ENCODE results near the gene CPT2.
"Not testable (repeated sequence)": the region's sequence is repeated elsewhere in the genome, so short reads cannot be mapped to it uniquely, and the experiment has no call there.

CPT2 gene

DNA sequence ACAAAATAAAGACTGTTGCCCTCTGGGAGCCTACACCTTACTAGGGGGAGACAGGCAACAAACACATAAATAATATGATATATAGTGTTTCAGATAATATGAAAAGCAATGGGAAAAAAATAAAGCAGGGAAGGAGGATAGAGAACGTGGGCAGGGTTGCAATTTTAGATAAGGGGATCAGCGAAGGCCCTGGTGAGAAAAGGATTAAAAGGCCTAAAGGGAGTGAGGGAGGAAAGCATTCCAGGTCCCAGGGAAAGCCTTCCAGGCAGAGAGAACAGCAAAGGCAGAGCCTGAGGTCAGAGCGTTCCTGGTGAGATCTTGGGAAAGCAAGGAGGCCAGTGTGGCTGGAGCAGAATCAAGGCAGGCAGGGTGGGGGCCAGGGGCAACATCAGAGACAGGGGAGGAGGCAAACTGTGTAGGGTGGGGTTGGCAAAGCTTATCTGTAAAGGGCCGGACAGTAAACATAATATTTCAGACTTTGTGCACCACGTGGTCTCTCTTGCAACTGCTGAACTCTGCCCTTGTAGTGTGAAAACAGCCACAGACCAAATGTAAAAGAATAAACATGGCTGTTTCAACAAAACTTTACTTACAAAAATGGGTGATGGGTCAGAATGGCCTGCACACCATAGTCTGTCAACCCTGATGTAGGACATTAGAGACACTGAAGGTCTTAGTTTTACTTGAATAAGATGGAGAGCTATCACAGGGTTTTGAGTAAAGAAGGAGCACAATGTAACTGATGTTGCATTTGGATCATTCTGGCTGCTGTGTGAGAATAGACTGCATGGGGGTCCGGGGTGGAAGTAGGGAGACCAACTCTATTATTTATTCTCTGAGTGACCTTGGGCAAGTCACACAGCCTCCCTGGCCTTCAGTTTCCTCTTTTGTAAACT is 13.3 kb upstream of the CPT2 start:
- TF ChIP-seq CTBP1 (IDR thresholded peaks at IDR 0.05; ENCODE audit: borderline replicate concordance) (no peak), BHLHE40 (IDR thresholded peaks at IDR 0.05; ENCODE audit: borderline replicate concordance) (no peak)
- ChIA-PET CTCF (interaction anchor here (0.6 to 2.0 kb wide), 4 partner anchors 10 to 1112 kb away, joined by 3 to 10 read pairs (median 6); no protein-coding TSS in a partner anchor), POLR2A (no interaction called here)
- no peak for DNase-seq (ENCODE audit: extremely low spot score)

DNA sequence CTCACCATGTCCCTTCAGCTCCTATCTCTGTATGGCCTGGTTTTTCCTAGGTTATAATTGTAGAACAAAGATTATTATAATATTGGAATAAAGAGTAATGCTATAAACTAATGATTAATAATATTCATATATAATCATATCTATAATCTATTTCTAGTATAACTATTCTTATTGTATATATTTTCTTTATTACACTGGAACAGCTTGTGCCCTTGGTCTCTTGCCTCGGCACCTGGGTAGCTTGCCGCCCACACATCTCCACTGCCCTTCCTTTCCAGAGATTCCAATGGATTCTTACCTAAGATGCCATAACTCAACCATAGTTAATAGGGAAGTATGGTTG is 10.7 kb upstream of the CPT2 start:
- DNase-seq (ENCODE audit: extremely low spot score), result not testable (repeated sequence)
- ChIA-PET POLR2A (interaction anchor here (1.3 to 1.4 kb wide), 2 partner anchors 10 to 35 kb away, joined by 4 read pairs; partner anchors contain the start of gene CZIB), CTCF (interaction anchor here (0.6 to 1.6 kb wide), 5 partner anchors 19 to 509 kb away, joined by 3 to 5 read pairs (median 3); no protein-coding TSS in a partner anchor)

DNA sequence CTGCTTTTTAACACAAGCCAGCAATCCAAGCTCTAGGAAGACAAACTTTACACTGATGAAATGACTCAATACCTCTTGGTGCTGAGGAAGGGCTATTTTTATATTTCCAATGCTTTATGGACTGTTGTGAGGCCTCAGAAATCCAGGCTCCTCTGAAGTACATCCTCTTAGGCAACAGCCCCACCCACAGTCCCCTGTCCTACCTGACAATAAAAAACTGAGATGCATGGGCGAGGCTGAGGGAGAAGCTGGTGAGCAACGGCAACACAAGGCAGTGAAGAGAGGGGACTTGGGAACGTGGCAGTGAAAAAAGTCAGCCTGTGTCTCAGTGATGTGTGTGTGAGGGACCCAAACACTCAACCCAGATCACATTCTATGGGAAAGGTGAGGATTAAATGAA is 10.1 kb upstream of the CPT2 start:
- ChIA-PET POLR2A (interaction anchor here (1.3 to 1.4 kb wide), 2 partner anchors 9 to 34 kb away, joined by 4 read pairs; partner anchors contain the start of gene CZIB), CTCF (interaction anchor here (0.6 to 1.6 kb wide), 3 partner anchors 9 to 353 kb away, joined by 3 to 4 read pairs (median 4); no protein-coding TSS in a partner anchor)
- DNase-seq (ENCODE audit: extremely low spot score), result no peak
- TF ChIP-seq, protein P1, sequence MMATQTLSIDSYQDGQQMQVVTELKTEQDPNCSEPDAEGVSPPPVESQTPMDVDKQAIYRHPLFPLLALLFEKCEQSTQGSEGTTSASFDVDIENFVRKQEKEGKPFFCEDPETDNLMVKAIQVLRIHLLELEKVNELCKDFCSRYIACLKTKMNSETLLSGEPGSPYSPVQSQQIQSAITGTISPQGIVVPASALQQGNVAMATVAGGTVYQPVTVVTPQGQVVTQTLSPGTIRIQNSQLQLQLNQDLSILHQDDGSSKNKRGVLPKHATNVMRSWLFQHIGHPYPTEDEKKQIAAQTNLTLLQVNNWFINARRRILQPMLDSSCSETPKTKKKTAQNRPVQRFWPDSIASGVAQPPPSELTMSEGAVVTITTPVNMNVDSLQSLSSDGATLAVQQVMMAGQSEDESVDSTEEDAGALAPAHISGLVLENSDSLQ (IDR thresholded peaks at IDR 0.05), result no peak
- TF ChIP-seq SP1 (IDR thresholded peaks at IDR 0.05), result no peak
- TF ChIP-seq L3MBTL2 (conservative IDR thresholded peaks at IDR 0.05), result no peak
- TF ChIP-seq CTBP1 (IDR thresholded peaks at IDR 0.05; ENCODE audit: borderline replicate concordance), result no peak
- TF ChIP-seq BHLHE40 (IDR thresholded peaks at IDR 0.05; ENCODE audit: borderline replicate concordance), result no peak
- TF ChIP-seq ZNF384 (IDR thresholded peaks at IDR 0.05), result no peak
- no peak for TF ChIP-seq NFRKB (IDR thresholded peaks at IDR 0.05)
- no peak for TF ChIP-seq FOXM1 (IDR thresholded peaks at IDR 0.05; ENCODE audit: borderline replicate concordance)

DNA sequence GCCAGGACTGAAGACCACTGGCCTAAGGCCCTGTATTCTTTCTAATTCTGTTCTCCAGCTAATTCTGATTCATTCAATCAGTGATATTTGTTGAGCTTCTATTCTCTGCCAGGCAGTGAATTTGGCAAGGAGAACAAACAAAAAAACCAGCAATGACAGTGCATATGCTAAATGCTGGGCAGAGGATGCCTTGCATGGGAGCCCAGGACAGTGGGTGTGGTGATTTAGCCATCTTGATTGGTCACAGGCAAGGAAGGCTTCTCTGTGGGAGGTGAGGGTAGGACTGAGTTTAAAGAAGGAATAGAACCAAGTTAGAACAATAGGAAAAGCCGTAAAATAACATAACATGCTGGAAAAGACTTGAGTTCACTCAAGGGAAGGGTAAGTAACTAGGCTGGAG is 9.2 kb upstream of the CPT2 start:
- no peak for DNase-seq (ENCODE audit: extremely low spot score)
- CTCF ChIA-PET, result interaction anchor here (0.6 to 1.6 kb wide), 4 partner anchors 8 to 354 kb away, joined by 3 to 4 read pairs (median 4); no protein-coding TSS in a partner anchor
- POLR2A ChIA-PET, result interaction anchor here (0.7 kb wide), 1 partner anchor 9 kb away, joined by 3 read pairs; no protein-coding TSS in a partner anchor
- TF ChIP-seq L3MBTL2 (conservative IDR thresholded peaks at IDR 0.05), result no peak
- TF ChIP-seq SUZ12 (IDR thresholded peaks at IDR 0.05), result no peak

DNA sequence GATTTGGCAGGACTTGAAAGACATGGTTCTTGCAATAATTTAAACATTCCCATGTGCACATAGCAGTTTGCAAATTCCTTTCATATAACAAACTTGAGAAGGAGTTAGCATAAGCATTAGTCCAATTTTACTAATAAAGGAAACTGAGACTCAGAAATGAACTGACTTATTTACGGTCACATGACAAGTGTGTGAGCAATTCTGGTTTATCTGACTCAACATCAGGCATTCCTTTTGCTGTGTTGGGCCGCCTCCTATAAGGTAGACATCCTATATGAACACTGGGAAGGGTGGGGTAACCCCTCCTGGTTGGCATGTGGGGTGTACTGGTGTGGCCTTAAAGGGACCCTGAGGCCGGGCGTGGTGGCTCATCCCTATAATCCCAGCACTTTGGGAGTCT is 8.5 kb upstream of the CPT2 start:
- no peak for DNase-seq (ENCODE audit: extremely low spot score)
- no peak for TF ChIP-seq ZNF384 (IDR thresholded peaks at IDR 0.05)
- TF ChIP-seq FOXA1 (IDR thresholded peaks at IDR 0.05), result no peak
- no peak for TF ChIP-seq NFRKB (IDR thresholded peaks at IDR 0.05)
- no peak for TF ChIP-seq HDGF (IDR thresholded peaks at IDR 0.05; ENCODE audit: borderline replicate concordance)
- no peak for TF ChIP-seq CTBP1 (IDR thresholded peaks at IDR 0.05; ENCODE audit: borderline replicate concordance)
- TF ChIP-seq FOXK2 (IDR thresholded peaks at IDR 0.05), result no peak
- no peak for TF ChIP-seq ARNT (IDR thresholded peaks at IDR 0.05)
- TF ChIP-seq FOXM1 (IDR thresholded peaks at IDR 0.05; ENCODE audit: borderline replicate concordance), result no peak
- TF ChIP-seq TARDBP (IDR thresholded peaks at IDR 0.05), result no peak
- no peak for TF ChIP-seq L3MBTL2 (conservative IDR thresholded peaks at IDR 0.05)
- TF ChIP-seq ELF4 (IDR thresholded peaks at IDR 0.05), result no peak
- TF ChIP-seq, protein P1 (IDR thresholded peaks at IDR 0.05), result no peak
- TF ChIP-seq SP1 (IDR thresholded peaks at IDR 0.05), result no peak
- TF ChIP-seq BHLHE40 (IDR thresholded peaks at IDR 0.05; ENCODE audit: borderline replicate concordance), result no peak
- no peak for TF ChIP-seq SUZ12 (IDR thresholded peaks at IDR 0.05)
- no peak for TF ChIP-seq LEF1 (IDR thresholded peaks at IDR 0.05; ENCODE audit: borderline replicate concordance)
- POLR2A ChIA-PET, result no interaction called here
- CTCF ChIA-PET, result no interaction called here

DNA sequence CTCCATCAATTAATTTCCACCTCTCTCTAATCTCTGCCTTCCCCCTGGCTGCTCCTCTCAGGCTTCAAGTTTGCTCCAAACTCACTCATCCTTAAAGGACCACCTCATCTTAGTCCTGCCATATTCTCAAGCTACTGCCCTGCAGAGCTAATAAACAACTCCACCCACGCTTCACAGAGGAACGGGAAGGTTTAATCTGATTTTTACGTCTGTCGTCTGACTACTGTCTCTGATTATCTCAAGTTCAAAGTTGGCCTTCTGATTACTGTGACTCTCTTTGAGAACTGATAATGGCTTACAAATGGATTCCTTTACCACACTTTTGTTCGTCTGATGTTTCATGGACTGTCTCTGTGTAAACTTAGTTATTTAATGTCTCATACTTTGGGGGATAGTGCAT is 7.6 kb upstream of the CPT2 start:
- ChIA-PET POLR2A (no interaction called here), CTCF (interaction anchor here (1.4 kb wide), 1 partner anchor 8 kb away, joined by 4 read pairs; no protein-coding TSS in a partner anchor)
- no peak for DNase-seq (ENCODE audit: extremely low spot score)
- TF ChIP-seq L3MBTL2 (conservative IDR thresholded peaks at IDR 0.05) (no peak), NFRKB (IDR thresholded peaks at IDR 0.05) (no peak)
- TF ChIP-seq, protein P1 (IDR thresholded peaks at IDR 0.05), result no peak

DNA sequence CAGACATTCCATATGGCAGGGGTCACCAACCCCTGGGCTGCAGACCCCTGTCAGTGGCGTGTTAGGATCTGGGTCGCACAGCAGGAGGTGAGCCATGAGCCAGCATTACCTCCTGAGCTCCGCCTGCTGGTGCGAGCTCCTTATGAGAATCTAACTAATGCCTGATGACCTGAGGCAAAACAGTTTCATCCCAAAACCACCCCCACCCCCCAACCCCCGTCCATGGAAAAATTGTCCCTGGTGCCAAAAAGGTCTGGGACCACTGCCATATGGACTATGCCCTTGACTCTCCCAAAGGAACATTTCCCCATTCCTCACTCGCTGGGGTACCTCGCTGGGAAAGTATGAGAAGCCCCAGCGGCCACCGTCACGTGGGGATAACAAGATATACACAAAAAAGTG is 6.4 kb upstream of the CPT2 start:
- no peak for DNase-seq (ENCODE audit: extremely low spot score)
- ChIA-PET CTCF (interaction anchor here (1.4 kb wide), 1 partner anchor 10 kb away, joined by 4 read pairs; no protein-coding TSS in a partner anchor), POLR2A (interaction anchor here (1.3 kb wide), 1 partner anchor 48 kb away, joined by 3 read pairs; the partner anchor contains the start of gene MAGOH)
- TF ChIP-seq SP1 (IDR thresholded peaks at IDR 0.05), result no peak
- no peak for TF ChIP-seq FOXA1 (IDR thresholded peaks at IDR 0.05)
- no peak for TF ChIP-seq CTBP1 (IDR thresholded peaks at IDR 0.05; ENCODE audit: borderline replicate concordance)
- TF ChIP-seq, protein P1 (IDR thresholded peaks at IDR 0.05), result no peak
- TF ChIP-seq TARDBP (IDR thresholded peaks at IDR 0.05), result no peak
- no peak for TF ChIP-seq LEF1 (IDR thresholded peaks at IDR 0.05; ENCODE audit: borderline replicate concordance)
- TF ChIP-seq SUZ12 (IDR thresholded peaks at IDR 0.05), result no peak
- no peak for TF ChIP-seq FOXK2 (IDR thresholded peaks at IDR 0.05)
- no peak for TF ChIP-seq FOXM1 (IDR thresholded peaks at IDR 0.05; ENCODE audit: borderline replicate concordance)
- TF ChIP-seq ELF4 (IDR thresholded peaks at IDR 0.05), result no peak
- TF ChIP-seq ZNF384 (IDR thresholded peaks at IDR 0.05), result no peak
- no peak for TF ChIP-seq BHLHE40 (IDR thresholded peaks at IDR 0.05; ENCODE audit: borderline replicate concordance)
- TF ChIP-seq HDGF (IDR thresholded peaks at IDR 0.05; ENCODE audit: borderline replicate concordance), result no peak
- TF ChIP-seq ARNT (IDR thresholded peaks at IDR 0.05), result no peak
- TF ChIP-seq NFRKB (IDR thresholded peaks at IDR 0.05), result no peak
- no peak for TF ChIP-seq L3MBTL2 (conservative IDR thresholded peaks at IDR 0.05)
